ENCODE data around the gene ANKRD60.

DNA sequence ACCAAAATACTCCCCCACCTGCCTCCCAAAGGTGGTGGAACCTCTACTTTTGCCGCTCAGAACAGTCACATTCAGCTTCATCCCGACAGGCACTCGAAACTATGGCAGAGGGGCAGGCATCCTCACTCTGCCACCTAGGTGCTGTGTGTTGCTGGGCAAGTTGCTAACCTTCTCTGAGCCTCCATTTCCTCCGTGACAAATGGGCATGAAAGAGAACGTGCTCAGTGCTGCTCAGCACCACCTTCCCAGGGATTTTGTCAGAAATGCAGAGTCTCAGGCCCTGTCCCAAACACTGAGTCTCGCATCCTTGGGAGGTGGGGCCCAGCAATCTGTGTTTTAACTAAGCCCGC is 18.1 kb downstream of the ANKRD60 start:
- TF ChIP-seq EZH2 (IDR thresholded peaks at IDR 0.05; ENCODE audit: insufficient read depth, poor library complexity, severe bottlenecking) (no peak), EZH2phosphoT487 (IDR thresholded peaks at IDR 0.05; ENCODE audit: insufficient read depth, low read depth) (no peak)
